Measurements from ENCODE around the gene FOXP3.

The FOXP3 gene

GRCh38 chrX:49273181-49273727, 8.7 kb upstream of the FOXP3 start:
- no peak for DNase-seq

GRCh38 chrX:49272421-49272820, 7.9 kb upstream of the FOXP3 start:
- no peak for DNase-seq

- DNase-seq, result no peak
Measured at GRCh38 chrX:49271341-49271740, 6.8 kb upstream of the FOXP3 start.

DNA sequence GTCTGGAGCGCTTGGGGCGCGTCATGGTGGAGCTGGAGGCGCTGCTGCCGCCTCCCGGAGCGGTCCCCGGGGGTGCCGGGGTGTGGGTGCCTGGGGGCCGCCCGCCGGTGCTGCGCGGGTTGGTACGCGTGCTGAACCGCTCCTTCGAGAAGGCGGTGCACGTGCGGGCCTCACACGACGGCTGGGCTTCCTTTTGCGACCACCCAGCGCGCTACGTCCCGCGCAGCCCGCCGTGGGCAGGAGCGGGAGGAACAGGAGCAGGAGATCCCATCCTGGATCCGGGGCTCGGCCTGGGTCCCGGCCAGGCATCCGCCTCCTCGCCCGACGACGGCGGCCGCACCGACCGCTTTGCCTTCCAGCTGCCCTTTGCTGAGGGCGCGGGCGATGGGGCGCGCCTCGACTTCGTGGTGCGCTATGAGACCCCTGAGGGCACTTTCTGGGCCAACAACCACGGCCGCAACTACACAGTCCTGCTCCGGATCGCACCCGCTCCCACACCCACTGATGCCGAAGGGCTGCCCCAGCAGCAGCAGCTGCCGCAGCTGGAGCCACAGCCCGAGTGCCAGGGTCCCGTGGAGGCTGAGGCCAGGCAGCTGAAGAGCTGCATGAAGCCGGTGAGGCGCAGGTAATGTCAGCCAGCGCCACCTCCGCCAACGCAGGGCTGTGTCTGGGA, 5.9 kb upstream of the FOXP3 start:
- DNase-seq, result peak in 2 of 3 experiments; percentile 41 to 59

- DNase-seq, result no peak
Measured at GRCh38 chrX:49269767-49270248, 5.3 kb upstream of the FOXP3 start, which contains the start of gene PPP1R3F. TSS of gene PPP1R3F (plus strand) at chrX:49269793. CDS start at chrX:49269870, 77 bp downstream.

DNA sequence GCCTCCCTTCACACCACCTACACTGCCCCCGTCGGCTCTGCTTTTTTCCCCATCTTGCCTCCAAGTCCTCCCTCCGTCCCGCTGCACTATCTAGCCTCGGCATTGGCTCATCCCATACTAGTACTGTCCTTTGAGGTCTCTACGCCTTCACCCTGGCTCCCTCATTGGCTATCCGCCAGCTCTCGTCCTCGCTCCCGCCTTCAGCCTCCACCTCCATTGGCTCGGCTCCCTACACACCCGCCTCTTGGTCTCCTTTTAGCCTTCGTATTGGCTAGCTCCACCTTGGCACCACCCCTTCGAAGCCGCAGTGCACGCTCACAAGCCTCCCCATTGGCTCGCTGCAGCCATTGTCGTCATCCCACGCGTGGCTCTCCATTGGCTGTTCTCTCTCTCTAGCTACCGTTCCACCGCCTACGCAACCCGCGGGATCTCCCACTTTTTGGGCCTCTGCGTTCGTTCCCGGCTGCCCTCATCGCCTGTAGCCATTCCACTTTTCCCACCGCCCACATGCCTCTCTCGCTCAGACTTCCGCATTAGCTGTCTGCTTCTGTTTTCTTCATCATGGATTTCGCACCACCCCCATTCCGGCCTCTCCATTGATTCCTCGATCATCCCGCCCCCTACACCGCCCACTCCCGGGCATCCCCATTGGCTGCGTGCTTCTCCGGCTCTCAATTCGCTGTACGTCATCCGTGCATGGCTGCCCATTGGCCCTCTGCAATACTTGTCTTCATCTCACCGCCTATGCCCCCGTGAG, 4.7 kb upstream of the FOXP3 start:
- DNase-seq, result peak; percentile 81 to 99 (median 95)

- no peak for DNase-seq
Measured at GRCh38 chrX:49268702-49269009, 4.1 kb upstream of the FOXP3 start.

DNA sequence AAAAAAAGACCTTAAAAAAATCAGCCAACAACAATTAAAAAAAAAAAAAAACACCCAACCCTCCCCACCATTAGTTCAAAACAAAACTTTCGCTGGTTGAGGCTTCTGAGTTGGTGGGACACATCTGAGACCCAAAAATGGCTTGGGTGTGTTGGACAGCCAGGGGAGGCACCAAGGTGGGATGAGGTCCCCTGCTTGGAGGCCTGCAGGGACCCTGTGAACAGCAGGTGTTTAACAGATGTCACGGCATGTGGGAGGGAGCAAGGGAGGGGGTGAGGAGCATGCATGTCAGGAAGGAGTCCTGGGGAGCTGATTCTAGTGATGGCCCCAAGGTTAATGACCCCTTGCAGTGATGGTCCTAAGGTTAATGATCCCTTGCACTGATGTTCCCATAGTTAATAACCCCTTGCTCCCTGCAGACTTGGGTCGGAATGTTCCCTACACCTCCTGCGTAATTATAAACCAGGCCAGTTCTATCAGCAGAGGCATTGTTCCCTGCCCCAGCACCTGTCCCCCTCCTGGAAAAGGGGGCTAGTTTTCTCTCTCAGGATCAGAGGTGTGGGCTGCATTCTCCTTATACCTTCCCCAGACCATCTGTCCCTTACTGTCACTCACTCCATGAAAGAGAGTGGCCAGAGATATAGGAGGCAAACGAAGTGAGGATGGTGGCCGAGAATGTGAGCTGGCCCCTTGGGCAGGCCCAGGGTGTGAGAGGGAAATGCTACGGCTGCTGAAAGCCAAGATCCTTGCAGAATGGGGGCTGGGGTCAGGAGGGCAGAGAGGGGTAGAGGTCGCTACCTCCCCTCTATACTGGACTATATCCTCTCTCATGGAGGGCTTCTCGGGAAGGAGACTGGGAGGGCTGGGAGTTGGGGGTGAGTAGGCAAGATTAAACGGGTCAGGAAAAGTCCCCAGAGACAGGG, 2.3 kb upstream of the FOXP3 start:
- DNase-seq, result no peak

DNA sequence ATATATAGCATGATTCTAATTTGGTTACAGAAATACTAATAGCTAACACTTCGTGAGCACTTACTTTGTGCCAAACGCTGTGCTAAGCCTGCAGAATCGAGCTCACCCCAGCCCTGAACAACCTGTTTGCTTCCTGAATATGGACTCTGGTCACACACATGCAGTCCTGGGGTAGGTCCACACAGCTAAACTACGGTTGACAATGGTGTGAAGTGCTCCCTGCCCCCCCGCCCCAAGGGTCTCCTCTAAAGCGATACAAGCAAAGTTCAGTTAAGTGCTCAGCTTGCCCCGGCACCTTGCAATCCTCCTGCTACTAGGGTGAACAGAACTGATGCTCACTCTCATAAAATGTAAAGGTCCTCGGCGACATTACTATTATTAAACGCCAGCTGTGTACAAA, 879 bp downstream of the FOXP3 start:
- no peak for DNase-seq

DNA sequence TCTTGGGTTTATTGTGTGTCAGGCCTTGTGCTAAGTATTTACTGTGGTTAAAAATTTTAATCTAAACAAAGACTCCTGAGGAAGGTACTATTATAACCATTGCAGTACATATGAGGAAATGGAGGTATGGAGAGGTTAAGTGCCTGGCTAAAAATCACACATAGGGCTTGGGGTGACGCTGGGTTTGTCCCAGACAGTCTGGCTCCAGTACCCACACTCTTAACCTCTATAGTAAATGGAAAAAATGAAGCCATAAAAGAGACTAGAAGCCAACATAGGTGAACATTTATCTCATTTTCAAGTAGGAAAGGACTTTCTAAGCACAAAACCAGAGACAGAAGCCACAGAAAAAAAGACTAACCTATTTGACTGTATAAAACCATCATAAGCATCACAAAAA, 1.9 kb downstream of the FOXP3 start:
- no peak for DNase-seq

DNA sequence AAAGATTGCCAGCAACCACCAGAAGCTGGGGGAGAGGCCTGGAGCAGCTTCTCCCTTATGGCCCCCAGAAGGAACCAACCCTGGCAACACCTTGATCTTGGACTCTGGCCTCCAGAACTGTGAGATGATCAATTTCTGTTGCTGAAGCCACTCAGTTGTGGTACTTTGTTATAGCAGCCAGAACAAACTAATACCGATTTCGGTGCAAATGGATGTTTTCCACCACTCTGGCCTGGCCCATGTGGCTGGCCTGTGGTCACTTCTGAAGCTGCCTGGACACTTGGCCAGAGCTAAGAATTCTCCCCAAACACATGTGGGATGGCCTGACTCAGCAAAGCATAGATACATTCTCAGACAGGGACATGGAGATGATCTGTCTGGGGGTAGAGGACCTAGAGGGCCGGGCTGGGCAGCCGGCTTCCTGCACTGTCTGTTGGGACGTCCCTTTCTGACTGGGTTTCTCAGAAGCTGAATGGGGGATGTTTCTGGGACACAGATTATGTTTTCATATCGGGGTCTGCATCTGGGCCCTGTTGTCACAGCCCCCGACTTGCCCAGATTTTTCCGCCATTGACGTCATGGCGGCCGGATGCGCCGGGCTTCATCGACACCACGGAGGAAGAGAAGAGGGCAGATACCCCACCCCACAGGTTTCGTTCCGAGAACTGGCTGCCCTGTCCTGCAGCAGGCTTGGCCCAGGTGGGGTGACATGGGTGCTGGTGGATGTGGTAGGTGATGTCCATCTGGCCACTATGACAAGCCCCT, 4.1 kb downstream of the FOXP3 start:
- no peak for DNase-seq

DNA sequence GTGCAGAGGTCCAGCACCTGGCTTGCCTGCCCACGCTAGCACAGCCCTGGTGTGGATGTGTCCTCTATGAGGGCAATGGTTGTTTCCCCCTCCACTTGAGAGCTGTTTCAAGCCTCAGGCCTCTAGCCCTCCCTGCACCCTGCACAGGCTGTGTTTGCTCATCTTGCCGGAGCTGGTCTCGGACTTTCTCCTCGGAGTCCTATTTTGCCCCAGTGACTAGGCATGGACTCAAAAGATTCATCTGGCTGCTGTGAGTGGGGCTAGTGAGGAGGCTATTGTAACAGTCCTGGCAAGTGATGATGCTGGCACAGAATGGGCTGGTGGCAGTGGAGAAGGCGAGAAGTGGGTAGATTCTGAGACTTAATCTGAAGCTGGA, 5.8 kb downstream of the FOXP3 start:
- no peak for DNase-seq

DNA sequence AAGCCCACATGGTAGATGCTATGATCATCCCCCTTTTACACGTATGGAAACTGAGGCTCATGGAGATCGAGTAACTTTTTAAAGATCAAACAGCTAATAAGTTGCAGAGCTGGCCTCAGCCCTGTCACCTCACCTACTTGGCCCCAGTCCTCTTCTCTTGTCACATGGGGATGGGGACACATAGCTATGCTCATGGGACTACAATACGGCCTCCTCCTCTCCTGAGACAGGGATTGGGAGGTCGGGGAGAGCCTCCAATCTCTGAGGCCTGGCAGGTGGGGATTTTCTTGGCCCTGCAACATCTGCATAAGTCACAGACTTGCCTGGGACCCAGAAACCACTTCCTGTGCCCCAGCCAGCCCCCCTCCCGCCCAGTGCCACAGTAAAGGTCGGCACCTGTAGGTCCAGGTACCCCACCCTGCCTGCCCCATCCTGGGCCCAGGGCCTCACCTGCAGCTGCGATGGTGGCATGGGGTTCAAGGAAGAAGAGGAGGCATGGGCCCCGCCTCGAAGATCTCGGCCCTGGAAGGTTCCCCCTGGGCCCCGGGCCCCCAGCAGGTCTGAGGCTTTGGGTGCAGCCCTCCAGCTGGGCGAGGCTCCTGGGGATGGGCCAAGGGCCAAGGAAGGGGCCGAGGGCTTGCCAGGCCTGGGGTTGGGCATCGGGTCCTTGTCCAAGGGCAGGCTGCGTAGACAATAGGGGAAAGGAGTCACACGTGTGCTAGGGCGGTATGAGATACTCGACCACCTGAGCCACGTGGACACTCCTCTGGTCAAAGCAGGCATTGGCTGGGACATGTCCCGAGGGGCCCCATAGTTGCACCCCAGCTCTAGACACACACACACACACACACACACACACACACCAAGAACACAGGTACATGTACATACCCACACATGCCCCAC, 6.4 kb downstream of the FOXP3 start:
- DNase-seq, result no peak

GRCh38 chrX:49257074-49257790, 7.3 kb downstream of the FOXP3 start:
- no peak for DNase-seq

GRCh38 chrX:49256268-49256995, 8.1 kb downstream of the FOXP3 start:
- DNase-seq, result no peak

DNA sequence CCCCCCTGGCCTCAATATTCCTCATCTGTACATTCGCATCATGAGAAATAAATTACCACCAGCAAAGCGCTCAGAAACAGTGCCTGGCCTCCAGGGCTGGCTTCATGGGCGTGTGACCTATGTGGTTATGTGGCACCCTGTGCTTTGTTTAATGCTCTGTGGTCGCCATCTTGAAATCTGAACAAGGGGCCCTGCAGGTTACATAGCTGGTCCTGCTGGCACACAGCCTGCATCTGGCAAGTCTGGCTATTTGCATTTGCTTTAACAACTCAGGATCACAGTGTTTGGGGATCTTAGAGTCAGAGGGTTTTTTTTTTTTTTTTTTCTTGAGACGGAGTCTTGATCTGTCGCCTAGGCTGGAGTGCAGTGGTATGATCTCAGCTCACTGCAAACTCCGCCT, 9.9 kb downstream of the FOXP3 start:
- DNase-seq, result no peak

DNA sequence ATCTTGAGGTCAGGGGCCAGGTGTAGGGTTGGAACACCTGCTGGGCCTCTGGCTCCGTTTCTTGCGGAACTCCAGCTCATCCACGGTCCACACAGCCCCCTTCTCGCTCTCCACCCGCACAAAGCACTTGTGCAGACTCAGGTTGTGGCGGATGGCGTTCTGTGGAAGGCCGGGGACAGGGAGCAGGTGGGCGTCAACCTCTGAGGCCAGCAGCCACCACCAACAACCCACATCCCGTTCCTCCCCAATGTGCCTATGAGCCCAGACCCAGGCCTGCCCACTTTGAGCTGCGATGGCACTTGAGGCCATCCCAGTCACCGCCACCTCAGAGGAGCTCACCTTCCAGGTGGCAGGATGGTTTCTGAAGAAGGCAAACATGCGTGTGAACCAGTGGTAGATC, 13.2 kb downstream of the FOXP3 start:
- DNase-seq, result no peak

DNA sequence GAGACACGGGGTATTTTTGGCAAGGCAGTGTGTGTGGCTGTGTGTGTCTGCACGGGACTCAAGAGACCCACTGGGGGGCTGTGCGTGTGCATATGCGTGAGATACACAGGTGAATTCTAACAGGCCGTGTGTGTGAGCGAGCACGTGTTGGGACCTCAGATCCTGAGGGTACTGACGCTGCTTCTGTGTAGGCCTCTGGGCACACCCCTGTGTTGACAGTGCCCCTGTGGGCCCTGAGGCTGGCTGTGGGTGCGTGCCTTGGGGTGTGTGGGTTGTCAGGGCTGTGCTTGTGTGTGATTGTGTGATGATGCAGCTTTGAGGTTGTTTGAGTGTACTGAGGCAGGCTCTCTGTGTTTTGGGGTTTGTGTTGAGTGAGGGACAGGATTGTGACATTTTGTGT, 13.9 kb downstream of the FOXP3 start:
- no peak for DNase-seq

- DNase-seq, result no peak
Measured at GRCh38 chrX:49250066-49250465, 14.4 kb downstream of the FOXP3 start.

- DNase-seq, result no peak
Measured at GRCh38 chrX:49249616-49250015, 14.9 kb downstream of the FOXP3 start.

Measured in NCI-H1417 (cell line).